ENCODE results near the gene RRP1B. TPM values are rescaled to one million over a fixed set of nuclear protein-coding genes. Genes with fewer than 3 reads are reported as not detected.
A peak's percentile ranks its signal among the peaks of the same experiment; 100 is the strongest.

RRP1B gene
- total and polyA plus RNA-seq, 4 donors = 7.3 to 12.6 (median 8.4) TPM

GRCh38 chr21:43676391-43676790, 17.0 kb downstream of the RRP1B start:
- DNase-seq (ENCODE audit: low spot score) = no peak
- TF ChIP-seq REST (IDR thresholded peaks at IDR 0.05) (no peak), CTCF (IDR thresholded peaks at IDR 0.05; ENCODE audit: low read depth, low read length, missing input control) (no peak), JUND (IDR thresholded peaks at IDR 0.05) (no peak), RXRA (IDR thresholded peaks at IDR 0.05) (no peak), HNF4A (conservative IDR thresholded peaks at IDR 0.05) (no peak), TAF1 (conservative IDR thresholded peaks at IDR 0.05) (no peak), SP1 (IDR thresholded peaks at IDR 0.05) (no peak), FOXA1 (IDR thresholded peaks at IDR 0.05) (no peak), EGR1 (IDR thresholded peaks at IDR 0.05; ENCODE audit: low read depth in 2 of 2) (no peak), MAX (IDR thresholded peaks at IDR 0.05) (no peak), GABPA (IDR thresholded peaks at IDR 0.05 in 1 of 2, conservative IDR thresholded peaks at IDR 0.05 in 1 of 2) (no peak), NR2F2 (IDR thresholded peaks at IDR 0.05) (no peak), FOXA2 (IDR thresholded peaks at IDR 0.05) (no peak), RAD21 (IDR thresholded peaks at IDR 0.05) (no peak), HNF4G (IDR thresholded peaks at IDR 0.05) (no peak)
- TF ChIP-seq, protein P1, sequence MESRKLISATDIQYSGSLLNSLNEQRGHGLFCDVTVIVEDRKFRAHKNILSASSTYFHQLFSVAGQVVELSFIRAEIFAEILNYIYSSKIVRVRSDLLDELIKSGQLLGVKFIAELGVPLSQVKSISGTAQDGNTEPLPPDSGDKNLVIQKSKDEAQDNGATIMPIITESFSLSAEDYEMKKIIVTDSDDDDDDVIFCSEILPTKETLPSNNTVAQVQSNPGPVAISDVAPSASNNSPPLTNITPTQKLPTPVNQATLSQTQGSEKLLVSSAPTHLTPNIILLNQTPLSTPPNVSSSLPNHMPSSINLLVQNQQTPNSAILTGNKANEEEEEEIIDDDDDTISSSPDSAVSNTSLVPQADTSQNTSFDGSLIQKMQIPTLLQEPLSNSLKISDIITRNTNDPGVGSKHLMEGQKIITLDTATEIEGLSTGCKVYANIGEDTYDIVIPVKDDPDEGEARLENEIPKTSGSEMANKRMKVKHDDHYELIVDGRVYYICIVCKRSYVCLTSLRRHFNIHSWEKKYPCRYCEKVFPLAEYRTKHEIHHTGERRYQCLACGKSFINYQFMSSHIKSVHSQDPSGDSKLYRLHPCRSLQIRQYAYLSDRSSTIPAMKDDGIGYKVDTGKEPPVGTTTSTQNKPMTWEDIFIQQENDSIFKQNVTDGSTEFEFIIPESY (IDR thresholded peaks at IDR 0.05) = no peak
- Histone ChIP-seq H3K9me3 (ENCODE audit: control insufficient read depth in 4 of 4, low read length in 3 of 4) (no peaks in the 10 kb centered on the region), H3K27ac (ENCODE audit: low read depth in 1 of 2, low read length in 2 of 2) (no peak overlapping the region), H3K4me1 (ENCODE audit: control insufficient read depth in 4 of 4, insufficient read depth in 4 of 4, low read length in 3 of 4) (no peaks in the 10 kb centered on the region), H3K27me3 (ENCODE audit: control insufficient read depth in 4 of 4, insufficient read depth in 4 of 4, low read length in 3 of 4) (no peaks in the 10 kb centered on the region), H3K36me3 (ENCODE audit: control insufficient read depth in 4 of 4, insufficient read depth in 3 of 4, low read depth in 1 of 4, low read length in 3 of 4) (peaks cover 8 to 38% (median 22%) of the 10 kb centered on the region in 4 donors), H3K4me3 (ENCODE audit: low read depth in 1 of 3, low read length in 3 of 3) (no peak overlapping the region), H3K9ac (ENCODE audit: low read depth in 1 of 2, low read length in 2 of 2) (no peak overlapping the region)
- 95% methylated on average over 15 of the region's 15 CpGs for WGBS

- Histone ChIP-seq H3K9ac (ENCODE audit: low read depth in 1 of 2, low read length in 2 of 2) (no peak overlapping the region), H3K9me3 (ENCODE audit: control insufficient read depth in 4 of 4, low read length in 3 of 4) (no peaks in the 10 kb centered on the region), H3K27ac (ENCODE audit: low read depth in 1 of 2, low read length in 2 of 2) (no peak overlapping the region), H3K27me3 (ENCODE audit: control insufficient read depth in 4 of 4, insufficient read depth in 4 of 4, low read length in 3 of 4) (no peaks in the 10 kb centered on the region), H3K4me1 (ENCODE audit: control insufficient read depth in 4 of 4, insufficient read depth in 4 of 4, low read length in 3 of 4) (no peaks in the 10 kb centered on the region), H3K36me3 (ENCODE audit: control insufficient read depth in 4 of 4, insufficient read depth in 3 of 4, low read depth in 1 of 4, low read length in 3 of 4) (peaks cover 6 to 47% (median 19%) of the 10 kb centered on the region in 4 donors), H3K4me3 (ENCODE audit: low read depth in 1 of 3, low read length in 3 of 3) (no peak overlapping the region)
- 51% methylated on average over 12 of the region's 12 CpGs for WGBS
- no peak for DNase-seq (ENCODE audit: low spot score)
- TF ChIP-seq, protein P2, sequence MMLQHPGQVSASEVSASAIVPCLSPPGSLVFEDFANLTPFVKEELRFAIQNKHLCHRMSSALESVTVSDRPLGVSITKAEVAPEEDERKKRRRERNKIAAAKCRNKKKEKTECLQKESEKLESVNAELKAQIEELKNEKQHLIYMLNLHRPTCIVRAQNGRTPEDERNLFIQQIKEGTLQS (IDR thresholded peaks at IDR 0.05) = no peak
- TF ChIP-seq FOXA1 (IDR thresholded peaks at IDR 0.05) (no peak), REST (IDR thresholded peaks at IDR 0.05) (no peak), HNF4A (conservative IDR thresholded peaks at IDR 0.05) (peak; percentile 35 to 67), RAD21 (IDR thresholded peaks at IDR 0.05) (no peak), JUND (IDR thresholded peaks at IDR 0.05) (no peak), CTCF (IDR thresholded peaks at IDR 0.05; ENCODE audit: low read depth, low read length, missing input control) (no peak), GABPA (IDR thresholded peaks at IDR 0.05 in 1 of 2, conservative IDR thresholded peaks at IDR 0.05 in 1 of 2) (no peak)
Observed at GRCh38 chr21:43679951-43680350, 20.6 kb downstream of the RRP1B start.

Data from liver (tissue), 9 donors.